Neural cell (in vitro differentiated cells): ENCODE results near the gene LYSET.

Experiments used
- POLR2AphosphoS5 ChIP-seq: IDR thresholded peaks from 2 replicates; pipeline ENCODE4 v1.6.1; 2012
- REST ChIP-seq: IDR thresholded peaks from 2 replicates; pipeline ENCODE4 v1.6.1; 2012; ENCODE audit warnings: borderline replicate concordance

GRCh38 chr14:93161411-93161940 is 23.6 kb upstream of the LYSET start:
- TF ChIP-seq POLR2AphosphoS5 (no peak), REST (no peak)
